LNCaP clone FGC (cell line): ENCODE measurements around the gene HOXA5.

ENCODE experiments used
- DNase-seq: peaks from one replicate; pipeline ENCODE4 v3.0.0-alpha.2; 2011; ENCODE audit warnings: low read depth
- H3K4me3 ChIP-seq: 2 replicates; pipeline ENCODE4 v1.5.1; 2011; ENCODE audit warnings: mild to moderate bottlenecking, low read depth, low read length, control low read depth
- TF ChIP-seq, protein P1 (sequence below): IDR thresholded peaks from 2 replicates; pipeline ENCODE4 v1.5.1; 2012; ENCODE audit warnings: mild to moderate bottlenecking; ENCODE audit not compliant: control insufficient read depth, insufficient read depth; ENCODE audit errors: extremely low read depth

HOXA5 gene

DNA sequence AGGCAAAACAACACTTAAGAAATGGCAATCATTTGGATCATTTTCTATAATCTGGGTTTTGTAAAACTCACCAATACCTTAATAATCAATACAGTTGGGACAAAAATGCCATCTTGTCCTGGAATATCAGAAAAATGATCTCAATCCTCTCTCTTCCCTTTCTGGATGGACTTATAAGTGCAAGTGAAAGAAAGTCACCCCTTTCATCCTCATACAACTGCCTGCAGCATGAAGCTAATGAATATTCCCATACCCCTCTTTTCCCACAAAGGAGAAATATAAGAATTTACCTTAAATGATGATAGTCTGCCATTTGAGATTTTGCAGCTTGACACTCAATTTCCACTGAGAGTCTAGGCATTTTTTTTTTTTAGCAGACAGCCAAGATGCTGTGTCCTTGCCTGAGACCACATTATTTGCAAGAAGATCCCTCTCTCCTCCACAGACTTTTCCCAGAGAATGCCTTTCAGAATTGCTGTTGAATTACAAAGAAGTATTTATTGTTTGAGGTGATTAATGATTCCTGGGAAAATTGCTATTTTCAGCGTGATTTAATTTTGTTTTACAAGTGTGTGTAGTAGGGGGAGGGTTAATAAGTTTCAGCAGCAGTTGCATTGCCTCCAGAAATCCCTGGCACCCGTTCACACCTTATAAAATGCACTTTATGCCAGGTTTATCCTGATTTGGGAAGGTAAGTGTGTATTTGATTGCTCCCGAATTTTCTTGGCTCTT lies 16.7 kb downstream of the HOXA5 start:
- TF ChIP-seq, protein P1, sequence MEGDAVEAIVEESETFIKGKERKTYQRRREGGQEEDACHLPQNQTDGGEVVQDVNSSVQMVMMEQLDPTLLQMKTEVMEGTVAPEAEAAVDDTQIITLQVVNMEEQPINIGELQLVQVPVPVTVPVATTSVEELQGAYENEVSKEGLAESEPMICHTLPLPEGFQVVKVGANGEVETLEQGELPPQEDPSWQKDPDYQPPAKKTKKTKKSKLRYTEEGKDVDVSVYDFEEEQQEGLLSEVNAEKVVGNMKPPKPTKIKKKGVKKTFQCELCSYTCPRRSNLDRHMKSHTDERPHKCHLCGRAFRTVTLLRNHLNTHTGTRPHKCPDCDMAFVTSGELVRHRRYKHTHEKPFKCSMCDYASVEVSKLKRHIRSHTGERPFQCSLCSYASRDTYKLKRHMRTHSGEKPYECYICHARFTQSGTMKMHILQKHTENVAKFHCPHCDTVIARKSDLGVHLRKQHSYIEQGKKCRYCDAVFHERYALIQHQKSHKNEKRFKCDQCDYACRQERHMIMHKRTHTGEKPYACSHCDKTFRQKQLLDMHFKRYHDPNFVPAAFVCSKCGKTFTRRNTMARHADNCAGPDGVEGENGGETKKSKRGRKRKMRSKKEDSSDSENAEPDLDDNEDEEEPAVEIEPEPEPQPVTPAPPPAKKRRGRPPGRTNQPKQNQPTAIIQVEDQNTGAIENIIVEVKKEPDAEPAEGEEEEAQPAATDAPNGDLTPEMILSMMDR: no peak

DNA sequence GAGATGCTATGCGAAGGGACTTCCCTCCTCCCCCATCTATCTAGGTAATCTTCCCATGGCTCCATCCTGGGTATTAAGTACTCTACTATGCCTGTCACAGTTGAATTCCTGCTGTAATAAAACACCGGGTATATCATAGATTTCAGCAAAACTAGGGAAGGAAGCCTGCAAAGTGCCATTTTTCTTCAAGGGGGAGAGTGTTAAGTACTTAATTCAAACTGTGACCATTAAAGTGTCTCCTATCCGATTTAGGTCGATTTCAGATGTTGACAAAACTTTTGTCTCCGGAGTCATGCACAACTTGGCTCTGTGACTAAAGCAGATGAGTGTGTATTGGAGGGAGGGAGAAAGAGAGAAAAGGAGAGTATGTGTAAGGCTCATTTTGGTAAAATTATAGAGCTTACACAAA lies 17.5 kb downstream of the HOXA5 start:
- TF ChIP-seq, protein P1: no peak
- DNase-seq: no peak
- H3K4me3 ChIP-seq: no peak overlapping the region

More for the DNA sequence above, 16.7 kb downstream of the HOXA5 start:
- DNase-seq: no peak
- no peak overlapping the region for H3K4me3 ChIP-seq

DNA sequence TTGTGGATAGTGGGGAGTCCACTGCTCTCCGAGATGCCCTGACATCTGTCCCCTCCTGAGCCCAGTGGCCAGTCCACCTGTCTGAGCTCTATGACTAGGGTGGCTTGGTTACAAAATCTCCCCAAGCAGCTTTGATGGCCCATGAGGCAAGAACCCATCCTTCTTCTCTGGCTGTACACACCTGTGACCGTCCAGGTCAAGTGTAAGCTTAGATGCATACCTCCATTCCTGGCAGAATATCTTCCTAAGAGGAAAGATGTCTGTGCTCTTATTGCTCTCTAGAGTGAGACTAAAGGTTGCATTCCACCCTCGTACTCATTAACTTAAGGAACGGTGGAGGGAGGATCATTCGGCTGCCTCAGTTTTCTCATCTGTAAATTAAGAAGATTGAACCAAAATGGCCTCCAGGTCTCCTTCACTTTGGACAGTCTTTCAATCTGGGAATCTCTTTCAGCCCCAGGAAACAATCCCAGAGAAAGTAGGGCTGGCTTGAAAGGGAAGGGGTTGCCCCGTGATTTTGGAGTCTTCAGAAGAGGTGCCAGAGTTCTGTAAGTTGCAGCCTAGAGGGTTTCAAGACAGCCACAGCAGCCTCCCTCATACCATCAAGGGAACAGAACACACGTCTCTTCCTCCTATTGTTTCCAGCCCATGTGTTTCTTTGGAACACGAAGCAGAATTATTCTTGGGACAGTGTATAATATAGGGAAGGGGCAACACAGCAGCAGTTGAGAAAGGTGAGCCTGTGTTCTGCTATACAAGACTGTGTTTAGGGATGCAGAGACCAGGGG lies 18.4 kb downstream of the HOXA5 start:
- TF ChIP-seq, protein P1: no peak
- DNase-seq: no peak
- no peak overlapping the region for H3K4me3 ChIP-seq

DNA sequence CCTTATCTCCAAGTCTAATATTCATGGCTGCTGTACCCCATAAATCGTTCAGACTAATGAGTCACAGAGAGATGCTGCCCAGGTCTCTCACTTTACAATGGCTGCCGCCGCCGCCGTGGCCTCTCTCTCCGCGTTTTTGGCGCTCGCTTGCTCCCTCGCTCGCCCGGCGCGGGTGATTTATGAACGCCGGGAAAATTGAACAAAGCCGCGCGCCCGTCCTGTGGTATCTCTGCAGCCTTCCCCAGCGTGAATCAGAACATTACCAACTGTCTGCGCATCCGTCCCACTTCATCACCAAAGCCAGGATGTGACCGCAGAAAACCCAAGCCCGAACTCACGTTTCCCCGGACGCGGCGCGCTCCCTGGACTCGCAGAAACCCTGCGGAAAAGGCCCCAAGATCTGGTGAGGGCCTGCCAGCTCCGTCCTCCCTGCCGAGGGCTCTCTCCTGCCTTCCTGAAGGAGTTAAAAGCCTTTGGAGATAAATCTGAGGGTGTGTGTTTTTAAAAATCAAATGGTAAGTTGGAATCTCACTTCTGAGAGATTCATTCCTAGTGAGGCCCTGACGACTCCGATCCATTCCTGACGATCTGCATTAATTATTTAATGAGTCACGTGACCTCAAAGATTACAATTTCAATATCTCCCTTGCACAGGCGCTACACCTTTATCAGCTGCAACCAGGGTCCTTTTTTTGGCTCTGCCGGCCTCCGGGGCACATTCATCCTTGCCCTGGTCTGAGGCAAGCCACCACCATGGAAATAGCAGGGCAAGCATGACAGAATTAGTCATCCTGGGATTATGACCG lies 19.2 kb downstream of the HOXA5 start:
- H3K4me3 ChIP-seq: no peak overlapping the region
- TF ChIP-seq, protein P1: no peak
- no peak for DNase-seq

DNA sequence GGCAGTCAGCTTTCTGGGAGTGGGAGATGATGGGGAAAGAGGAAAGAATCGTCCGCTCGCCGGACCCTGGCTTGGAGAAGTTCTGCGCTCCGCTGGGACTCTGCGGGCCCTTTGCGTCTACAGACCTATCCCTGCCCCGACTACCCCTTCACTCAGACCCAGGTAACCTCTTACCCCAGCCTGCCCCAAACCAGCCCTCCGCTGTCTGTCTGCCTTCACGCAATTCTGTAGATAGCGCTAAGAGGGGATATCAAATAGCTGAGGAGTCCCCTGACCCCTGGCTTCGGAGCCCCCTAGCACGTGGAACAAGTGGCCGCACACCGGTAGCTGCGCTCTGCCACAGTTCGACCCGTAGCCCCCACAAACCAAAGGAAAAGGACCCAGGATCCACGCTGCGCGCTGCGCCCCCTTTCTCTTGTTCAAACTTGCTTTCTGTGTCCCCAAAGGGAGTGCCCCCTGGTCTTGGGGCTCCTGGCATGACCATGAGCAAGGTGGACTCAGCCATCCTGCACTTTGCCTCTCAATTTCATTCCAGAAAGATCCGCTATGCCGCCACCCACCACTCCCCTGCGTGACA lies 19.9 kb downstream of the HOXA5 start:
- DNase-seq: no peak
- no peak overlapping the region for H3K4me3 ChIP-seq
- TF ChIP-seq, protein P1: no peak

DNA sequence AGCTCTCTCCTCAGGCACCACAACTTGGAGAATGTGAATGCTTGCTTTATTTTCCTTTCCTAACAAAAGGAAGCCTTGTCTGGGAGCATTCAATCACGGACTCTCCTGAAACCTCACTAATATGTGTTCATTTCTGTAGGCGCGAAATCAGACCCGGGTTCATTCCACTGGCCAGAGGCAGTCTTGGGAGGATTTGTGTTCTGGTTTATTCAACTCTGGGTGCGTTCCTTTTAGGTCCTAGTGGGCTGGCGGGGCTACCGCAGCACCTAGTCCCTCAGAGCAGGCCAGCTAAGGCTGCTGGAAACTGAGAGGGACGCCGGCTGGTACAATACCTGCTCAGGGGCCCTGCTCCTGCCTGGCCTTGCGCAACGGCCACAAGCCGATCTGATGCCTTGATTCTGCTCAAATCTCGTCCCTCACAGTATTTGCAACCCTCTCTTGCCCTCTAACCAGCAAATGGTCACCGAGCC lies 20.4 kb downstream of the HOXA5 start:
- no peak for DNase-seq
- TF ChIP-seq, protein P1: no peak
- no peak overlapping the region for H3K4me3 ChIP-seq
